Measurements from ENCODE around the gene NUDCD3. TPM values are rescaled to one million over a fixed set of nuclear protein-coding genes. Genes with fewer than 3 reads are reported as not detected.

The NUDCD3 gene
- total and polyA plus RNA-seq, 12 donors: 16.2 to 116 (median 102) TPM

GRCh38 chr7:44484482-44485313 is 5.8 kb downstream of the NUDCD3 start:
- 79 to 80% methylated on average over 5 of the region's 5 CpGs for WGBS, 2 donors
- intact Hi-C loops (cut with DNase I): loop anchor here in 2 of 10 donors (5.0 to 10.0 kb wide), 2 partner anchors 80 to 88 kb away; partner anchors contain the start of gene DDX56 (in 1 of the 2)

DNA sequence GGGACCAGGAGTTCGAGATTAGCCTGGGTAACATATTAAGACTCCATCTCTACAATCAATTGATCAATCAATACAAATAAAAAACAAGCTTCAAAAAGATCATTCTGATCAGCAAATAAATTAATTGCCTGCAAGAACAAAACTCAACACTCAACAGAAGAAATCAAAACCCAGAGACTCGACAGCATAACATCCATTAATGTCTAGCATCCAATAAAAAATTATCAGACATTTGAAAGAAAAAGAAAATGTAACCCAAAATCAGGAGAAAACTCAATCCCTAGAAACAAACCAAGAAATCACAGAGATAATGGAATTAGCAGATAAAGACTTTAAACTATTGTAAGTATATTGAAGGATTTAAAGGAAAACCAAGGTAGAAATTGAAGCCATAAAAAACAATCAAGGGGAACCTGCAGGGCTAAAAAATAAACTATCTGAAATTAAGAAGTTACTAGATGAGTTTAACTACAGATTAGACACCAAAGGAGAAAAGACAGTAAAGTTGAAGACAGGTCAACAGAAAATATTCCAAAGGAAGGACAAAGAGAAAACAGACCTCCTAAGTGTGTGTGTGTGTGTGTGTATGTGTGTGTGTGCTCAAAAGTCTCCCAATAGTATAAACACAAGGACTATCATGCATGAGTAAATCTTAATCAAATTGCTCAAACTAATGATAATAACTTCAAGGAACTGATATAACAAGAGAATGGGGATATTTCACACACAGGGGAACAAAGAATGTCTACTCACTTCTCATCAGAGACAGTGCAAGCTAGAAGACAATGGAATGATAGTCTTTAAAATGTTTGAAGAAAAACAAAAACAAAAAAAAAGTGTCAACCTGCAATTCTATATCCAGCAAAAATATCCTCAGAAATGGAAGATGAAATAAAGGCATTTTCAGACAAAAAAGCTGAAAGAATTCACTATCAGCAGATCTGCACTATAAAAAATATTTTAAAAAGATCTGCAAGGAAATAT is 7.7 kb downstream of the NUDCD3 start:
- H3K9me3 ChIP-seq: peaks cover 0 to 16% (median 0%) of the 10 kb centered on the region in 11 donors
- H3K27me3 ChIP-seq: no peaks in the 10 kb centered on the region
- H3K36me3 ChIP-seq: peaks cover 0 to 75% (median 33%) of the 10 kb centered on the region in 9 donors
- TF ChIP-seq, protein P1, sequence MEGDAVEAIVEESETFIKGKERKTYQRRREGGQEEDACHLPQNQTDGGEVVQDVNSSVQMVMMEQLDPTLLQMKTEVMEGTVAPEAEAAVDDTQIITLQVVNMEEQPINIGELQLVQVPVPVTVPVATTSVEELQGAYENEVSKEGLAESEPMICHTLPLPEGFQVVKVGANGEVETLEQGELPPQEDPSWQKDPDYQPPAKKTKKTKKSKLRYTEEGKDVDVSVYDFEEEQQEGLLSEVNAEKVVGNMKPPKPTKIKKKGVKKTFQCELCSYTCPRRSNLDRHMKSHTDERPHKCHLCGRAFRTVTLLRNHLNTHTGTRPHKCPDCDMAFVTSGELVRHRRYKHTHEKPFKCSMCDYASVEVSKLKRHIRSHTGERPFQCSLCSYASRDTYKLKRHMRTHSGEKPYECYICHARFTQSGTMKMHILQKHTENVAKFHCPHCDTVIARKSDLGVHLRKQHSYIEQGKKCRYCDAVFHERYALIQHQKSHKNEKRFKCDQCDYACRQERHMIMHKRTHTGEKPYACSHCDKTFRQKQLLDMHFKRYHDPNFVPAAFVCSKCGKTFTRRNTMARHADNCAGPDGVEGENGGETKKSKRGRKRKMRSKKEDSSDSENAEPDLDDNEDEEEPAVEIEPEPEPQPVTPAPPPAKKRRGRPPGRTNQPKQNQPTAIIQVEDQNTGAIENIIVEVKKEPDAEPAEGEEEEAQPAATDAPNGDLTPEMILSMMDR (IDR thresholded peaks at IDR 0.05): no peak
- intact Hi-C loops (cut with DNase I): loop anchor here in 1 of 10 donors (10.0 kb wide), 1 partner anchor 82 kb away; no protein-coding TSS in a partner anchor
- ATAC-seq (no peak), DNase-seq (no peak)
- H3K4me3 ChIP-seq: no peak overlapping the region
- peak overlapping the region in 2 of 10 donors; percentile 8 to 59 for H3K27ac ChIP-seq
- H3K4me1 ChIP-seq: peaks cover 0 to 57% (median 44%) of the 10 kb centered on the region in 9 donors
- 98 to 100% methylated on average over 2 of the region's 2 CpGs for WGBS, 2 donors

More at GRCh38 chr7:44484482-44485313, 5.8 kb downstream of the NUDCD3 start:
- Histone ChIP-seq H3K4me3 (no peak overlapping the region), H3K36me3 (peaks cover 0 to 56% (median 26%) of the 10 kb centered on the region in 9 donors), H3K9me3 (peaks cover 0 to 16% (median 0%) of the 10 kb centered on the region in 11 donors), H3K27ac (peak overlapping the region in 9 of 10 donors; percentile 8 to 70 (median 59)), H3K4me1 (peaks cover 0 to 66% (median 58%) of the 10 kb centered on the region in 9 donors), H3K27me3 (no peaks in the 10 kb centered on the region)
- ATAC-seq (peak; percentile 56 to 87 (median 68)), DNase-seq (no peak)
- TF ChIP-seq, protein P1 (IDR thresholded peaks at IDR 0.05): no peak

DNA sequence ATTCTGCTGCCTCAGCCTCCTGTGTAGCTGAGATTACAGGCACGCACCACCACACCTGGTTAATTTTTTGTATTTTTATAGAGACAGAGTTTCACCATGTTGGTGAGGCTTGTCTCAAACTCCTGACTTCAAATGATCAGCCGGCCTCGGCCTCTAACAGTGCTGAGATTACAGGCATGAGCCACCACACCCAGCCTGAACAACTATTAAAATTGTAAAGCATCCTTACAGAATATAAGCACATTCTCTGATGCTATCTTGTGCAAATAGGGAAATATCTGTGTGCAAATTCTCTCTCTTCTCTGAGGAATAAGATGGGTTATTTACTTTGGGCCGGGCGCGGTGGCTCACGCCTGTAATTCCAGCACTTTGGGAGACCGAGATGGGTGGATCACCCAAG is 12.5 kb downstream of the NUDCD3 start:
- Histone ChIP-seq H3K27ac (peak overlapping the region in 3 of 10 donors; percentile 51 to 56 (median 55)), H3K27me3 (no peaks in the 10 kb centered on the region), H3K4me1 (peaks cover 0 to 40% (median 26%) of the 10 kb centered on the region in 9 donors), H3K4me3 (no peak overlapping the region), H3K36me3 (peaks cover 0 to 91% (median 23%) of the 10 kb centered on the region in 9 donors), H3K9me3 (peaks cover 0 to 8% (median 0%) of the 10 kb centered on the region in 11 donors)
- 95 to 97% methylated on average over 8 of the region's 8 CpGs for WGBS, 2 donors
- ATAC-seq (peak in 1 of 8 donors; percentile 7), DNase-seq (no peak)
- TF ChIP-seq, protein P1 (IDR thresholded peaks at IDR 0.05): no peak
- intact Hi-C loops (cut with DNase I): loop anchor here (1.0 to 10.0 kb wide), 9 partner anchors 103 to 406 kb away; partner anchors contain the start of gene CAMK2B (in 1 of the 10)
